ENCODE measurements around the gene EXT2. TPM values are rescaled to one million over a fixed set of nuclear protein-coding genes. Genes with fewer than 3 reads are reported as not detected.

The EXT2 gene
- total RNA-seq, 3 donors from 2014 or later (not counting 1 experiment from before 2014, with no cell fraction given) = 44.2 to 50.3 (median 45.8) TPM

DNA sequence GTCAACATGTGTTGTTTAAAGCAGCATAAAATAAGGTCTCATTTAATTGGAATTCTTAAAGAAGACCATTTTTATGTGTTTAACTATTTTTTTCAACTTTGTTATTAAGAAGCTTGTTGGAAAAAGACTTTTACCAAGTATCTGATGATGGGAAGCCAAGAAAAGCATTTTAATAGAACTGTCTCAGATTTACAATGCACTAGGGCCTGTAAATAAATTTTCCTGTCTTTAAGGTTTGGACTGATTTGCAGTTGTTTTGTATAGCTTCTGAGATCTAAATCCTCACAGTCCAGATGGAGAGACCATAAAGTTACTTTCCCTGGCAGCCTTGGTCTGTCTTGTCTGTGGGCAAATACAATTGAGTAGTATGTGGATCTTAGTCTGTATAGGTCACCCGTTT, 41.6 kb downstream of the EXT2 start:
- H3K4me1 Mint-ChIP-seq = peaks cover 0 to 6% of the 10 kb centered on the region in 2 donors
- Histone ChIP-seq H3K4me3 (ENCODE audit: low read length) (no peak overlapping the region), H3K27me3 (ENCODE audit: control insufficient read depth, insufficient read depth, low read length) (no peaks in the 10 kb centered on the region), H3K9me3 (ENCODE audit: control insufficient read depth, insufficient read depth, low read length) (no peaks in the 10 kb centered on the region), H3K36me3 (ENCODE audit: control insufficient read depth, insufficient read depth, low read length) (peaks cover 10% of the 10 kb centered on the region), H3K27ac (ENCODE audit: low read length) (no peak overlapping the region), H3K4me1 (ENCODE audit: control insufficient read depth, insufficient read depth, low read length) (no peaks in the 10 kb centered on the region)
- H3K9me3 Mint-ChIP-seq = no peaks in the 10 kb centered on the region
- no peaks in the 10 kb centered on the region for H3K36me3 Mint-ChIP-seq
- no peak for ATAC-seq
- TF ChIP-seq, protein P1, sequence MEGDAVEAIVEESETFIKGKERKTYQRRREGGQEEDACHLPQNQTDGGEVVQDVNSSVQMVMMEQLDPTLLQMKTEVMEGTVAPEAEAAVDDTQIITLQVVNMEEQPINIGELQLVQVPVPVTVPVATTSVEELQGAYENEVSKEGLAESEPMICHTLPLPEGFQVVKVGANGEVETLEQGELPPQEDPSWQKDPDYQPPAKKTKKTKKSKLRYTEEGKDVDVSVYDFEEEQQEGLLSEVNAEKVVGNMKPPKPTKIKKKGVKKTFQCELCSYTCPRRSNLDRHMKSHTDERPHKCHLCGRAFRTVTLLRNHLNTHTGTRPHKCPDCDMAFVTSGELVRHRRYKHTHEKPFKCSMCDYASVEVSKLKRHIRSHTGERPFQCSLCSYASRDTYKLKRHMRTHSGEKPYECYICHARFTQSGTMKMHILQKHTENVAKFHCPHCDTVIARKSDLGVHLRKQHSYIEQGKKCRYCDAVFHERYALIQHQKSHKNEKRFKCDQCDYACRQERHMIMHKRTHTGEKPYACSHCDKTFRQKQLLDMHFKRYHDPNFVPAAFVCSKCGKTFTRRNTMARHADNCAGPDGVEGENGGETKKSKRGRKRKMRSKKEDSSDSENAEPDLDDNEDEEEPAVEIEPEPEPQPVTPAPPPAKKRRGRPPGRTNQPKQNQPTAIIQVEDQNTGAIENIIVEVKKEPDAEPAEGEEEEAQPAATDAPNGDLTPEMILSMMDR (IDR thresholded peaks at IDR 0.05) = no peak
- H3K4me3 Mint-ChIP-seq = no peak overlapping the region
- WGBS (ENCODE audit: insufficient coverage) = no CpG with 5 or more reads among the region's 1 CpG
- intact Hi-C loops (cut with micrococcal nuclease) = no loop called here
- no peak overlapping the region for H3K27ac Mint-ChIP-seq
- no peaks in the 10 kb centered on the region for H3K27me3 Mint-ChIP-seq (ENCODE audit: low read depth in 2 of 2)
- DNase-seq = no peak

DNA sequence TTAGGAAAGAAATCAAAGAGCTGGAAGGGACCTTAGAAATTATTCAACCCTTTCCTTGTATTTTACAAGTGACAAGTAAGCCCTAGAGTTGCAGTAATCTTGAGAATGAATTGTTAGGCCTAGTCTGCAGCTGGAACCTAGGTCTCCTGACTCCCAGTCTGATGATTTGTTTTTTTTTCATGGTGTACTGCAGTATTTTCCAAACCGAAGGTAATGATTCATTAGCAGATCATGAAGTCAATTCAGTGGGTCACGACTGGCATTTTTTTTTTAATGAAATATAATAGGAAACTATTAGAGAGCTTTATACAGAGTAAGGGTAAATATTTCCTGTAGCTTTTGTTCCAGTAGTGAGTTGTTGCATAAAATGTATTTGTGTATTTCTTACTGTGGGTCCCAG, 42.8 kb downstream of the EXT2 start:
- WGBS (ENCODE audit: insufficient coverage) = 100% methylated on average over 2 of the region's 2 CpGs
- Mint-ChIP-seq H3K27ac (peak overlapping the region in 1 of 2 donors; percentile 10), H3K4me1 (peaks cover 0 to 6% of the 10 kb centered on the region in 2 donors), H3K4me3 (no peak overlapping the region), H3K27me3 (ENCODE audit: low read depth in 2 of 2) (no peaks in the 10 kb centered on the region), H3K9me3 (no peaks in the 10 kb centered on the region), H3K36me3 (no peaks in the 10 kb centered on the region)
- TF ChIP-seq, protein P1 (IDR thresholded peaks at IDR 0.05) = no peak
- intact Hi-C loops (cut with micrococcal nuclease) = no loop called here
- H3K4me3 ChIP-seq (ENCODE audit: low read length) = no peak overlapping the region
- H3K36me3 ChIP-seq (ENCODE audit: control insufficient read depth, insufficient read depth, low read length) = peaks cover 9% of the 10 kb centered on the region
- H3K9me3 ChIP-seq (ENCODE audit: control insufficient read depth, insufficient read depth, low read length) = no peaks in the 10 kb centered on the region
- no peak overlapping the region for H3K27ac ChIP-seq (ENCODE audit: low read length)
- no peaks in the 10 kb centered on the region for H3K27me3 ChIP-seq (ENCODE audit: control insufficient read depth, insufficient read depth, low read length)
- H3K4me1 ChIP-seq (ENCODE audit: control insufficient read depth, insufficient read depth, low read length) = no peaks in the 10 kb centered on the region
- no peak for ATAC-seq
- no peak for DNase-seq

DNA sequence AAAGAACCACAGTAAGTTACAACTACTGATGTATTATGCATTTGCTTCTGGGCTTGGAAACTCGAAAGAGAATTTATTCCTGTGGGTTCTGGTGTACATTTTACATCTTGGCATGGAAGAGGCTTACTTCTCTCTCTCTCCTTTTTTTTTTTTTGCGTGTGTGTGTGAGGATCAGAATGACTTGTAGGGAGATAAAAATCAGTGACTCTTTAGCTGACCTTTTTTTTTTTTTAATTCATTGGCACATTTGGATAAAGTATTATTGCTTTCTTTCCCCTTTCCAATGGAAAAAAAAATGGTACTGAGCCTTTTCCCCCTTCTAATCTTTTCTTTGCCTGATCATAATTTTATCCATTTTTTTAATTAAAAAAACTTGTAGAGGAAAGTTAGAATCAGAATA, 43.5 kb downstream of the EXT2 start:
- no peaks in the 10 kb centered on the region for H3K36me3 Mint-ChIP-seq
- H3K36me3 ChIP-seq (ENCODE audit: control insufficient read depth, insufficient read depth, low read length) = peaks cover 11% of the 10 kb centered on the region
- intact Hi-C loops (cut with micrococcal nuclease) = no loop called here

More for the DNA sequence above, 43.5 kb downstream of the EXT2 start:
- Histone ChIP-seq H3K4me3 (ENCODE audit: low read length) (no peak overlapping the region), H3K9me3 (ENCODE audit: control insufficient read depth, insufficient read depth, low read length) (no peaks in the 10 kb centered on the region), H3K4me1 (ENCODE audit: control insufficient read depth, insufficient read depth, low read length) (no peaks in the 10 kb centered on the region), H3K27me3 (ENCODE audit: control insufficient read depth, insufficient read depth, low read length) (no peaks in the 10 kb centered on the region), H3K27ac (ENCODE audit: low read length) (no peak overlapping the region)
- no peak for ATAC-seq
- TF ChIP-seq, protein P1 (IDR thresholded peaks at IDR 0.05) = no peak
- 80% methylated on average over 1 of the region's 2 CpGs for WGBS (ENCODE audit: insufficient coverage)
- Mint-ChIP-seq H3K9me3 (no peaks in the 10 kb centered on the region), H3K4me1 (peaks cover 0 to 6% of the 10 kb centered on the region in 2 donors), H3K27me3 (ENCODE audit: low read depth in 2 of 2) (no peaks in the 10 kb centered on the region), H3K4me3 (no peak overlapping the region), H3K27ac (no peak overlapping the region)
- no peak for DNase-seq

Measured in natural killer cell (primary cell).